ENCODE results near the gene FRMPD4. TPM values are rescaled to one million over a fixed set of nuclear protein-coding genes. Genes with fewer than 3 reads are reported as not detected.

FRMPD4 gene
- total RNA-seq, 1 donor from 2014 or later = 0.29 TPM

- ATAC-seq = no peak
- no peak for TF ChIP-seq CTCF (IDR thresholded peaks at IDR 0.05)
- no peaks in the 10 kb centered on the region for H3K4me1 ChIP-seq
- no peaks in the 10 kb centered on the region for H3K36me3 ChIP-seq
- intact Hi-C loops (cut with DNase I) = no loop called here
- no peaks in the 10 kb centered on the region for H3K9me3 ChIP-seq
- no peak for DNase-seq
- H3K27ac ChIP-seq = no peak overlapping the region
- H3K27me3 ChIP-seq = no peaks in the 10 kb centered on the region
- H3K4me3 ChIP-seq = no peak overlapping the region
Measured at GRCh38 chrX:12234534-12235329, 96.5 kb downstream of the FRMPD4 start.

- Histone ChIP-seq H3K27me3 (no peaks in the 10 kb centered on the region), H3K36me3 (no peaks in the 10 kb centered on the region), H3K4me3 (no peak overlapping the region), H3K4me1 (no peaks in the 10 kb centered on the region), H3K9me3 (no peaks in the 10 kb centered on the region), H3K27ac (no peak overlapping the region)
- no peak for TF ChIP-seq CTCF (IDR thresholded peaks at IDR 0.05)
- DNase-seq = no peak
- intact Hi-C loops (cut with DNase I) = no loop called here
- ATAC-seq = no peak
Measured at GRCh38 chrX:12236156-12236555, 97.9 kb downstream of the FRMPD4 start.

- Histone ChIP-seq H3K4me3 (no peak overlapping the region), H3K27ac (no peak overlapping the region), H3K9me3 (no peaks in the 10 kb centered on the region), H3K36me3 (no peaks in the 10 kb centered on the region), H3K4me1 (no peaks in the 10 kb centered on the region), H3K27me3 (no peaks in the 10 kb centered on the region)
- ATAC-seq (no peak), DNase-seq (no peak)
- intact Hi-C loops (cut with DNase I) = no loop called here
- TF ChIP-seq CTCF (IDR thresholded peaks at IDR 0.05) = no peak
Measured at GRCh38 chrX:12237131-12237530, 98.9 kb downstream of the FRMPD4 start.

GRCh38 chrX:12237771-12238170 lies 99.5 kb downstream of the FRMPD4 start:
- no peaks in the 10 kb centered on the region for H3K27me3 ChIP-seq
- DNase-seq (no peak), ATAC-seq (no peak)
- no peaks in the 10 kb centered on the region for H3K36me3 ChIP-seq
- no peak overlapping the region for H3K27ac ChIP-seq
- H3K4me3 ChIP-seq = no peak overlapping the region
- no peaks in the 10 kb centered on the region for H3K9me3 ChIP-seq
- TF ChIP-seq CTCF (IDR thresholded peaks at IDR 0.05) = no peak
- intact Hi-C loops (cut with DNase I) = no loop called here
- no peaks in the 10 kb centered on the region for H3K4me1 ChIP-seq

GRCh38 chrX:12239356-12240082 lies 101.2 kb downstream of the FRMPD4 start:
- H3K4me1 ChIP-seq = no peaks in the 10 kb centered on the region
- no peak overlapping the region for H3K27ac ChIP-seq
- no peak for TF ChIP-seq CTCF (IDR thresholded peaks at IDR 0.05)
- no peaks in the 10 kb centered on the region for H3K9me3 ChIP-seq
- H3K36me3 ChIP-seq = no peaks in the 10 kb centered on the region
- DNase-seq (no peak), ATAC-seq (no peak)
- H3K4me3 ChIP-seq = no peak overlapping the region
- H3K27me3 ChIP-seq = no peaks in the 10 kb centered on the region
- intact Hi-C loops (cut with DNase I) = no loop called here

Measured in upper lobe of right lung (tissue), 1 donor.